Measurements from ENCODE around the gene RNF14.

Gene RNF14

GRCh38 chr5:141948812-141949211 is 20.1 kb upstream of the RNF14 start:
- no peak for DNase-seq

DNA sequence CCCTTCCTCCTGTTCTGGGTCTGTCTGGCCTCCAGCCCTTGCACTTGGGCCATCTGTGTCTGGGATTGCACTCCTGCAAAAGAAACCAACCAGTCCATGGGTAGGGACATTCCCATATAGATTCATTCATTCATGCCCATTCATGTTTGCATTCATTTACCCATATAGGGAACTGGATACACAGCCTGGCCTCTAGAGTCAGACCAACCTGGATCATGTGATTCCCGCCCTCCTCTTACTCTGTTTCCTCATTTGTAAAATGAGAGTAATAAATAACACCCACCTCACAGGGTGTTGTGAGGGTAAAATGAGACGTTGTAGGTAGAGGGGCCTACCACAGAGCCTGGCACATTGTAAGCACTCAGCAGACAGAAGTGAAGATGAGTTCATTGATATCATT is 19.4 kb upstream of the RNF14 start:
- no peak for DNase-seq

- DNase-seq, result no peak
Measured at GRCh38 chr5:141950207-141951005, 18.5 kb upstream of the RNF14 start.

DNA sequence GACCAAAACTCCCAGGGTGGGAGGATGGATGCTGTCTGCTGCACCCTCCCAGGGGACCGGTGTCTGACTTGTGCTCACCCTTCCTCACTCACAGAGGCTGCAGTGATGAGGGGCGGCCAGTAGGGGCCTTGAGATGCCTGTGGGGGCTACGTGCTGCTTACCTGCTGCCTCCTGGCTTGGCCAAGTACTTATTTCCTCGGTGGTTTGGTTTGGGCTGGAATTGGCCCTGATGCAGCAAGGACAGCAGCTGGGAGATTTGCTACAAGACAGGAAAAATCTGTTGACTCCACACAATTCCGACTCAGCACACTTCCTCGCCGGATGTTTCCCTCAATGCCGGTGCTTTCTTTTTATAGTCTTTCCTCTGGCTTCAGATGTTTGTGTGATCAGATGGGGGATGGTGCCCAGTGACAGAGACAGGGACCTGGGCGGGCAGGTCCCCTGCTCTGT is 17.5 kb upstream of the RNF14 start:
- no peak for DNase-seq

GRCh38 chr5:141952020-141952419 is 16.9 kb upstream of the RNF14 start:
- no peak for DNase-seq

DNA sequence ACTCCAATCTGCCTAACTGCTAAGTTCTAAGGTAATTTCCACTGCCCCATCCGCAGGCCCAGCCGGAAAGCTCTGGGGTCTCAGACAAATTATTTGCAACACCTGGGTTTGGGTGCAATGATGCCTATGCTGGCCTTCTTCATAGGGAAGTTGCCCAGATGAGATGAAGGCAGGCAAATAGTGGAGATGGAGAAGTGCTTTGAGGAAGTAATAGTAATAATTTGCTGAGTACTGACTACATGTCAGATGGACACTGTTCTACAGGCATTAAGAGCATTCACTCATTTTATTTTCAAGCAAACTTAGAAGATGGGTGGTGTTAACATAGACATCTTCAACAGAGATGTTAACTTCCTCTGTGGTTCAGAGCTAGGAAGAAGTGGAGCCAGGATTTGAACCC is 14.7 kb upstream of the RNF14 start:
- no peak for DNase-seq

- no peak for DNase-seq
Measured at GRCh38 chr5:141957367-141957996, 11.4 kb upstream of the RNF14 start.

DNA sequence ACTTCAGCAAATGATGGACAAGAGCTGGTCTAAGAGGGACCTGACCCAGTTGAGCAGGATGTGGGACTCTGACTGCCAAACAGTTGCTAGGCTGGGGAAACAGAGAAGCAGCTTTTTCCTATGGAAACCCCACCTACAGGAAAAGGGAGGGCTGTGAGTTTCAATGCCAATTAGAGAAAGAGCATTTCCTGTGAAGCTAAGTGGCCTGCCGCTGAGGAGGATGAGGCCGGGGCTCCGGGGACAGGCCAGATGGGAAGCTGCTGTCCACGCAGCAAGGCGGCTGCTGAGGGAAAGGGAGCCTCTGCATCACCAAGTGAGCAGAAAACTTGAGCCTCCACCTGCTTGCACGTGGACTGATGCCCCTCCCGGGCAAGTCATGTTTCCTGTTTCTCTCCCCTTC is 10.8 kb upstream of the RNF14 start, which contains the start of gene PCDH12:
Gene PCDH12 (minus strand): TSS at position 90 of the 400 bp plus-strand sequence. CDS start 351 bp downstream, outside the sequence.
- DNase-seq, result no peak

DNA sequence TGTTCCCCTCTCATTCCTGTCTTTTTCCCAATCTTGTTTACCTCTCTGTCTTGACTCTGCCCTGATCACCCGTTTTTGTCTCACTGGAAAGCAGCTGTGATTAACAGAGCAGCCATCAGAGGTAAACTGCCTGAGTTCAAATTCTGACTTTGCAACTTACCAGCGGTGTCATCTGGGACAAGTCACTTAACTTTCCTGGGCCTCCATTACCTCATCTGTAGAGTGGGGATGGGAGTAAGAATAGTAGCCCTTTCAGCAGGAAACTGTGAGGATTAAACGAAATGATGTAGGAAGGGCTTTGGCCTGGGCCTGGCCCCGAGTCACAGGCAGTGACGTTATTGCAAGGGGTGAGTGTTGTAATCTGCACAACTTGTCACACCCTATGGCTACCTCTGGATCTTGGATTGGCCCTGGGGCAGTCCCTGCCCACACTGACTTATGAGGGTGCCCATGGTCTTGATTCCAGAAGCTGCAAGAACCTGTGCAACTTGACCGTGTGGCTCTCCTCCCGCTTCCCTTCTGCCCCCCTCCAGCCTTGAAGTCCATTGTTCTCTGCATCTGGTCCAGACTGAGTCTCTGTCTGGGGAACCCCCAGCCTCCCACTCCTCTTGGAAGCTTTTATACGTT is 10.2 kb upstream of the RNF14 start:
- DNase-seq, result no peak

DNA sequence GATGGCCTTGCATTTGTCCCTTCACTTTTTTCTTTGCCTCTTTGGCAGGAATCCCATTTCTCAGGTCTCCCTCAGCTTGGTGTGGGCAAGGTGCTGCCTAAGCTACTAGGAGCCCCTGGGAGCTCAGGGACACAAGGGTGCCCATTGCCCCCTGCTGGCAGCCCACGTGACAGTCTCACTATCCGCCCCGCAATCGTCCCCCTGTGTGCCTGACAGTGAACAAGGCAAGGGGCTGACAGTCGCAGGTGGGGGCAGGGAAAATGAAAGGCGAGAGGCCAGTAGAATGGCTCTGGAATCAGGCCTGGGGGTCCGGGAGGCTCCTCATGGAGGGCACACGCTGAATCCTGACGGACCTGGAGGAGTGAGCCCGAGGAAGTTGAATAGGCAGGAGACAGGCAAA is 8.9 kb upstream of the RNF14 start:
- DNase-seq, result no peak

GRCh38 chr5:141960449-141961323 is 8.2 kb upstream of the RNF14 start:
- peak; percentile 79 for DNase-seq

DNA sequence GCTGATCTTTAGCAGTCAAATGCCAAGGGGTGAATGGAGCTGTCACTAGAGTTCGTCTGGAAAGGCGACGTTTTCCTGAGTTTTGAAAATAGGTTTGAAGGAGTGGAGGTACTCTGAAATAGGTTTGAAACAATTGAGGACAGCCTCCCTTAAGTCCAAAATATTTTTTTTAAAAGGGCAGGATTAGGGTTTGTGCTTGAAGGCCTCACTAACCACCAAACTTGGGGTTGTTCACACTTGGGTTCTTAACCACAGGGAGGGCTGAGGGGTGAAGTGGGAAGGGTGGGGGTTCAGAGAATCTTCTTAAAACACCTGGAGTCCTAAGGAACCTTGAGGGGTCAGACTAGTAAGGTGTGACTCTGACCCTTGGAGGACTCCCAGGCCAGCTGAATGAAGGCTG is 7.4 kb upstream of the RNF14 start:
- DNase-seq, result no peak

DNA sequence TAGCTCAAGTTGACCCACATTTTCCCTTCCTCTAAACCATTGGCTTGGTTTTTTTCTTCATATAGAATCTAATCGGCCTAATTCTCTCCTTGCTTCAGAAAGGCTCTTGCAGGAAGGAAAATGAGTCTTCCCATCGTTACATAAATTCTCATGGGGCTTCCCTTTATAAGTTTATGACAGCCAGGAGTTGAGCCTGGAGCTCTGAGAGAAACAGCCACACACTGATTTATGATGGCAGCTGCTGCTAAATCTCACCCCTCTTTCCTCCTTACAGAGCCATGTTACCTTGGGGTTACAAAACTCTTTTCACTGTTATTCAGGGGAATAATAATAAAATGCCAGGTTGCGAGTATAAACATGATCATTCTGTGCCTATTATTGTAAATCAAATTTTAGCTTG is 5.2 kb upstream of the RNF14 start:
- DNase-seq, result no peak

GRCh38 chr5:141965071-141965470 is 3.8 kb upstream of the RNF14 start:
- no peak for DNase-seq

GRCh38 chr5:141966275-141966962 is 2.5 kb upstream of the RNF14 start:
- DNase-seq, result no peak

DNA sequence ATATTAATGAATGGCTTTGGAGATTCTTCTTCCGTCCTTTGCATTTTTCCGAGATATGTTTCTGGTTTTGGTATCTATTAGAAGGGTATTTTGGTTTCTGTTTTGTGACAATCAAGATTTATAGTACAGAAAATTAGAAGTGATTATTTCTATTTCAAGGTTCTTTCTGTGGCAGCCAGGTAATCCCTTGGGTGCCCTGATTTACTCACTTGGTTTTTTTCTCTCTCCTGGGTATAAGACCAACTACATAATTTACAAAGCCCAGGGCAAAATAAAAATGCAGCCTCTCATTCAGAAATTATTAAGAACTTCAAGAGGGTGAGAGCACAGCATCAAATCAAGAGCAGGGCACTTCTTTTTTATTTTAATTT is 2.0 kb upstream of the RNF14 start:
- DNase-seq, result no peak

DNA sequence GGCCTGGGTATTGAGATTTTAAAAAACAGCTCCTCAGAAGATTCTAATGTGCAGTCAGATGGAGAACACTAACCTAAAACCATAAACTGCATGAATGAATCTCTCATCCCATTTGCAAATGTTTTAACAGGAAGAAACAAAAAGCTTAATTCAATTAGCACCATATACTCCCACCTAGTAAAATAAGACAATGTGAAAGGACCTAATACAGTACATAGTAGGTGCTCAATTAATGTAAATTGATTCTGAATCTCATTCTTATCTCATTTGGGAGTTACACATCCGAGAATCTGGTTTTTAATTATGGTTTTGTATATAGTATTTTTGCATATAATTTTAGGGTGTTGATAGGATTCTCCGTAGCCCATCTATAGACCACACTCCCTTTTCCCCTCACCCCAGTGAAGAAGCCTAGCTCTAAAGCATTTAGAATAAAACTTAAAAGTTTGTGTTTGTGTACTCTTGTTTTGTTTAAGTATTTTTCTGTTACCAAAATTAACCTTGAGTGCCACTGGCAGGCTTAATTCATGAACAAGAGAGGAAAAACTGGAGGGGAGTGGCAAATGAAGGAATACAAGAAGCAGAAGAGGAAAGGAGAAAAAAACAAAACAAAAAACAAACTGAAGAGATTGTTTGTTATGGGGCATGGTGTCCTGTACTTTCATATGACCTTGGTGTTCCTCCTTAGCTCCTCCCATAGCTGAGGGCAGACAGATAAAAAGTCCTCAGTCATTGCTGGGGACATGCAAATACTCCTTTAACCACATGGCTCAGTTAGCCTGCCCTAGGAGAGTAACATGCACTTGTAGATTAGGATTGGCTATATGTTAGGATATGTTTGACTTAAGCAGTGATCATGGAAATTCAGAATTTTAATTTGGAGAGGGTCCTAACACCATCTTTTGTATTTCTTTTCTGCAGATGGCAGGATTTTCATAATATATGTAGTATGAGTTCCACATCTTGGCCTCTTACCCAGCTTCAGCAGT is 1.2 kb downstream of the RNF14 start:
- DNase-seq, result no peak

DNA sequence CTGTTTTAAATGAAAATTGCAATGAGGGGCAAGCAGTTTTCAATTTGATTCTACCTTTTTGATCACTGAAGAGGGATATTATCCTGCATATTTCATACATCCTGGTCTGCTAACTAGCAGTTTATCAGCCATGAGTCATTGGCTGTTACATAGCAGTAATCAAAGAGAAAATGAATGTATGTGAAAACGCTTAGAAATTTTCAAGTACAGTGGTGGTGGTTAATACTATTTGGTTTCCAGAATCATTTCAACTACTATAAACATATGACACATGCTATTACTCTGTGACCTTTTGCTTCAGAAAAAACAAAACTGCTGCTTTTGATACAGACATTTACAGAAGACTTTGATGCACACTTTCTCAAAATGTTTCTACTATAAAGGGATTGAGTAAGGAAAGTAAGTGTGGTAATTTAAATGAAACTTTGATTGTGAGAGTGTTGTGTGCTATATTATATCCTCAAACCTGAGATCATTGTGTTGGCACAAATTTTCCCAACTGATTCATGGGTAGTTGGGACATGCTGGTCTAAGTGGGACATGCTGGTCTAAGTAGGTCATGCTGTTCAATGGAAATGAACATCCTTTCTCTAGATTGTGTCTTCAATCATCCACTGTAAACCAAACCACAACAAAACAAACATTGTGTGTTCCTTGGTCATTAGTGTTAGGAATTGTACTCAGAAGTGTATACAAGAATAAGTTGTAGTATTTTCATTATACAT is 5.1 kb downstream of the RNF14 start:
- no peak for DNase-seq

- no peak for DNase-seq
Measured at GRCh38 chr5:141976176-141976575, 7.3 kb downstream of the RNF14 start.

- no peak for DNase-seq
Measured at GRCh38 chr5:141978389-141978788, 9.5 kb downstream of the RNF14 start.

Measured in activated CD4-positive, alpha-beta T cell treated with anti-CD3 and anti-CD28 coated beads for 1 hour (primary cell).